ENCODE results near the gene ABCA9.
"Not testable (repeated sequence)": the region's sequence is repeated elsewhere in the genome, so short reads cannot be mapped to it uniquely, and the experiment has no call there.

ABCA9 gene

GRCh38 chr17:69086641-69087040 lies 25.9 kb upstream of the ABCA9 start:
- Histone ChIP-seq H3K4me1 (ENCODE audit: control insufficient read depth, insufficient read depth, low read length, unreplicated experiment) (no peaks in the 10 kb centered on the region), H3K79me2 (ENCODE audit: control insufficient read depth, insufficient read depth, low read length, unreplicated experiment) (no peaks in the 10 kb centered on the region), H2AFZ (ENCODE audit: low read length, unreplicated experiment) (no peak overlapping the region), H3K36me3 (ENCODE audit: insufficient read depth, low read length) (peaks cover 32% of the 10 kb centered on the region), H3K27ac (ENCODE audit: low read depth, low read length) (no peak overlapping the region), H3K4me3 (ENCODE audit: low read depth, low read length) (no peak overlapping the region), H3K27me3 (ENCODE audit: insufficient read depth, low read length) (no peaks in the 10 kb centered on the region)

- no peaks in the 10 kb centered on the region for H3K27me3 ChIP-seq (ENCODE audit: insufficient read depth, low read length)
- no peak overlapping the region for H3K4me3 ChIP-seq (ENCODE audit: low read depth, low read length)
- H2AFZ ChIP-seq (ENCODE audit: low read length, unreplicated experiment), result no peak overlapping the region
- no peak overlapping the region for H3K27ac ChIP-seq (ENCODE audit: low read depth, low read length)
- H3K36me3 ChIP-seq (ENCODE audit: insufficient read depth, low read length), result peaks cover 32% of the 10 kb centered on the region
- no peaks in the 10 kb centered on the region for H3K4me1 ChIP-seq (ENCODE audit: control insufficient read depth, insufficient read depth, low read length, unreplicated experiment)
- no peaks in the 10 kb centered on the region for H3K79me2 ChIP-seq (ENCODE audit: control insufficient read depth, insufficient read depth, low read length, unreplicated experiment)
Observed at GRCh38 chr17:69084911-69085310, 24.2 kb upstream of the ABCA9 start.

- Histone ChIP-seq H3K4me3 (ENCODE audit: low read depth, low read length) (no peak overlapping the region), H2AFZ (ENCODE audit: low read length, unreplicated experiment) (no peak overlapping the region), H3K79me2 (ENCODE audit: control insufficient read depth, insufficient read depth, low read length, unreplicated experiment) (no peaks in the 10 kb centered on the region), H3K4me1 (ENCODE audit: control insufficient read depth, insufficient read depth, low read length, unreplicated experiment) (no peaks in the 10 kb centered on the region), H3K27me3 (ENCODE audit: insufficient read depth, low read length) (no peaks in the 10 kb centered on the region), H3K27ac (ENCODE audit: low read depth, low read length) (no peak overlapping the region), H3K36me3 (ENCODE audit: insufficient read depth, low read length) (peaks cover 28% of the 10 kb centered on the region)
Observed at GRCh38 chr17:69082696-69083095, 22.0 kb upstream of the ABCA9 start.

GRCh38 chr17:69078864-69079263 lies 18.1 kb upstream of the ABCA9 start:
- Histone ChIP-seq H3K4me3 (ENCODE audit: low read depth, low read length) (no peak overlapping the region), H3K27me3 (ENCODE audit: insufficient read depth, low read length) (no peaks in the 10 kb centered on the region), H3K36me3 (ENCODE audit: insufficient read depth, low read length) (peaks cover 25% of the 10 kb centered on the region), H3K4me1 (ENCODE audit: control insufficient read depth, insufficient read depth, low read length, unreplicated experiment) (no peaks in the 10 kb centered on the region), H3K79me2 (ENCODE audit: control insufficient read depth, insufficient read depth, low read length, unreplicated experiment) (no peaks in the 10 kb centered on the region), H3K27ac (ENCODE audit: low read depth, low read length) (no peak overlapping the region), H2AFZ (ENCODE audit: low read length, unreplicated experiment) (no peak overlapping the region)

- H3K27me3 ChIP-seq (ENCODE audit: insufficient read depth, low read length), result no peaks in the 10 kb centered on the region
- no peak overlapping the region for H3K27ac ChIP-seq (ENCODE audit: low read depth, low read length)
- H3K79me2 ChIP-seq (ENCODE audit: control insufficient read depth, insufficient read depth, low read length, unreplicated experiment), result no peaks in the 10 kb centered on the region
- peaks cover 11% of the 10 kb centered on the region; the same call in 1 of the 2 replicates for H3K36me3 ChIP-seq (ENCODE audit: insufficient read depth, low read length)
- no peak overlapping the region for H2AFZ ChIP-seq (ENCODE audit: low read length, unreplicated experiment)
- H3K4me3 ChIP-seq (ENCODE audit: low read depth, low read length), result no peak overlapping the region
- no peaks in the 10 kb centered on the region for H3K4me1 ChIP-seq (ENCODE audit: control insufficient read depth, insufficient read depth, low read length, unreplicated experiment)
Observed at GRCh38 chr17:69075823-69076222, 15.1 kb upstream of the ABCA9 start.

GRCh38 chr17:69073392-69073791 lies 12.7 kb upstream of the ABCA9 start:
- not testable (repeated sequence) for H3K4me1 ChIP-seq (ENCODE audit: control insufficient read depth, insufficient read depth, low read length, unreplicated experiment); H2AFZ ChIP-seq (ENCODE audit: low read length, unreplicated experiment); H3K27me3 ChIP-seq (ENCODE audit: insufficient read depth, low read length); H3K4me3 ChIP-seq (ENCODE audit: low read depth, low read length); H3K27ac ChIP-seq (ENCODE audit: low read depth, low read length); H3K79me2 ChIP-seq (ENCODE audit: control insufficient read depth, insufficient read depth, low read length, unreplicated experiment)
- H3K36me3 ChIP-seq (ENCODE audit: insufficient read depth, low read length), result peaks cover 11% of the 10 kb centered on the region; the same call in 1 of the 2 replicates

GRCh38 chr17:69072803-69073256 lies 12.1 kb upstream of the ABCA9 start:
- not testable (repeated sequence) for H3K4me1 ChIP-seq (ENCODE audit: control insufficient read depth, insufficient read depth, low read length, unreplicated experiment); H3K79me2 ChIP-seq (ENCODE audit: control insufficient read depth, insufficient read depth, low read length, unreplicated experiment); H3K4me3 ChIP-seq (ENCODE audit: low read depth, low read length); H3K27ac ChIP-seq (ENCODE audit: low read depth, low read length); H2AFZ ChIP-seq (ENCODE audit: low read length, unreplicated experiment); H3K27me3 ChIP-seq (ENCODE audit: insufficient read depth, low read length)
- peaks cover 11% of the 10 kb centered on the region; the same call in 1 of the 2 replicates for H3K36me3 ChIP-seq (ENCODE audit: insufficient read depth, low read length)

GRCh38 chr17:69071233-69071586 lies 10.5 kb upstream of the ABCA9 start:
- H3K79me2 ChIP-seq (ENCODE audit: control insufficient read depth, insufficient read depth, low read length, unreplicated experiment); H3K36me3 ChIP-seq (ENCODE audit: insufficient read depth, low read length); H3K4me1 ChIP-seq (ENCODE audit: control insufficient read depth, insufficient read depth, low read length, unreplicated experiment); H2AFZ ChIP-seq (ENCODE audit: low read length, unreplicated experiment); H3K4me3 ChIP-seq (ENCODE audit: low read depth, low read length); H3K27me3 ChIP-seq (ENCODE audit: insufficient read depth, low read length); H3K27ac ChIP-seq (ENCODE audit: low read depth, low read length): not testable (repeated sequence)

GRCh38 chr17:69070378-69071232 lies 9.9 kb upstream of the ABCA9 start:
- not testable (repeated sequence) for H3K4me1 ChIP-seq (ENCODE audit: control insufficient read depth, insufficient read depth, low read length, unreplicated experiment); H3K27me3 ChIP-seq (ENCODE audit: insufficient read depth, low read length); H3K79me2 ChIP-seq (ENCODE audit: control insufficient read depth, insufficient read depth, low read length, unreplicated experiment); H3K4me3 ChIP-seq (ENCODE audit: low read depth, low read length); H3K36me3 ChIP-seq (ENCODE audit: insufficient read depth, low read length); H3K27ac ChIP-seq (ENCODE audit: low read depth, low read length); H2AFZ ChIP-seq (ENCODE audit: low read length, unreplicated experiment)

- Histone ChIP-seq H2AFZ (ENCODE audit: low read length, unreplicated experiment) (no peak overlapping the region), H3K36me3 (ENCODE audit: insufficient read depth, low read length) (no peaks in the 10 kb centered on the region), H3K4me1 (ENCODE audit: control insufficient read depth, insufficient read depth, low read length, unreplicated experiment) (no peaks in the 10 kb centered on the region), H3K27ac (ENCODE audit: low read depth, low read length) (no peak overlapping the region), H3K27me3 (ENCODE audit: insufficient read depth, low read length) (no peaks in the 10 kb centered on the region), H3K79me2 (ENCODE audit: control insufficient read depth, insufficient read depth, low read length, unreplicated experiment) (no peaks in the 10 kb centered on the region), H3K4me3 (ENCODE audit: low read depth, low read length) (no peak overlapping the region)
Observed at GRCh38 chr17:69069226-69069750, 8.6 kb upstream of the ABCA9 start.

Data from ACC112 (cell line).